Measurements from ENCODE around the gene ADAMTS17.

ADAMTS17 gene

DNA sequence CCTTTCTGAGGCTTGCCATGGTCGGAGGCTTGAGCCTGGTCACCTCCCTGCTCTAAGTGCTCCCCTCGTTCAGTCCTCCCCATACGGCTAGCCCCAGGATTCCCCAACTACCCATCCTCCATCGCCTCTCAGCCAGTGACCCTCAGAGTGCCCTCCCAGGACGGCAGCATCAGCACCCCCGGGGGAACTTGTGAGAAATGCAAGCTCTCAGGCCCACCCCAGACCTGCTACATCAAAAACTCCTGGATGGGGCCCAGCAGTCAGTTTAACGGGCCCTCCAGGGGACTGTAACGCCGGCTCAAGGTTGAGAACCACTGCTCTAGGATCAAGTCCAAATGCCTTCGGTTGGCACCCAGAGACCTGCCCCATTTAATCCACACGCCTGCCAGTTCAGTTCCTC is 6.9 kb downstream of the ADAMTS17 start:
- Histone ChIP-seq H3K9ac (ENCODE audit: low read depth, low read length) (no peak overlapping the region), H3K4me1 (ENCODE audit: insufficient read depth, low read length) (no peaks in the 10 kb centered on the region), H3K36me3 (ENCODE audit: insufficient read depth, low read length) (no peaks in the 10 kb centered on the region), H3K9me3 (ENCODE audit: control insufficient read depth, insufficient read depth, low read length) (no peaks in the 10 kb centered on the region)

DNA sequence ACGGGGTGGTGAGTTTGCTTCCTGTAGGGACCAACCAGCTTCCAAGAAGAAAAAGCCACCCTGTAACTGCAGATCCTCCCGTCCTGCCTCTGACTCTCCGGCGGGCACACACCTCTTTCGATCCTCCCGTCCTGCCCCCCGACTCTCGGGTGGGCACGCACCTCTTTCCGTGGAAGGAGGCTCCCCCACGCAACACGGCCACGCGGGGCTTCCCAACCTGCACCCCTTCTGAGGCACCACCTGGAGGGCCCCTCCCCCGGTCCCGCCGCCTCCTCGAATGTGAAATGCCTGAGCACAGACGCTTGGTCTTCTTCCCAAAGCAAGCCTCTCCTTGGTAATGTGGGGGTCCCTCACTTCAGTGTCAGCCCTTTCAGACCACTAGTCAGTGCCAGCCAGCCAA is 7.3 kb downstream of the ADAMTS17 start:
- Histone ChIP-seq H3K9ac (ENCODE audit: low read depth, low read length) (no peak overlapping the region), H3K4me1 (ENCODE audit: insufficient read depth, low read length) (no peaks in the 10 kb centered on the region), H3K36me3 (ENCODE audit: insufficient read depth, low read length) (no peaks in the 10 kb centered on the region), H3K9me3 (ENCODE audit: control insufficient read depth, insufficient read depth, low read length) (no peaks in the 10 kb centered on the region)

DNA sequence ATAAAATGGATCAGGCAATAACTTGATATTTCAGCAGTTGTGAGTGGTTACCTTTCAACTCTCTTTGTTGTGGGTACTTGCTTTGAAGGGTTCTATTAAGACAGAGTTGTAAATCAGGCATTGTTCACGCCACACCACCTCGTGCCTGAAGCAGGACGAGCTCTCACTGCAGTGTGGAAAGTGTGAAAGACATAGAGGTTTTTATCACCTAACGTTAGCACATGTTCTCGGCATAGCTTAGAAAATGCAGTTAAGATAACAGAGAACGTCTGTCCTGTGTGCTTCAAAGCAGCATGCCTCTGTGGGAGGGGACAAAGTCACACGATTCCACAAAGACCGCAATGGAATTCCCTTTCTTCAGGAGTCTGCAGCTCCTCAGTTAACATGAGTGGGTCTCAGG is 7.8 kb downstream of the ADAMTS17 start:
- Histone ChIP-seq H3K9me3 (ENCODE audit: control insufficient read depth, insufficient read depth, low read length) (no peaks in the 10 kb centered on the region), H3K36me3 (ENCODE audit: insufficient read depth, low read length) (no peaks in the 10 kb centered on the region), H3K4me1 (ENCODE audit: insufficient read depth, low read length) (no peaks in the 10 kb centered on the region), H3K9ac (ENCODE audit: low read depth, low read length) (no peak overlapping the region)

DNA sequence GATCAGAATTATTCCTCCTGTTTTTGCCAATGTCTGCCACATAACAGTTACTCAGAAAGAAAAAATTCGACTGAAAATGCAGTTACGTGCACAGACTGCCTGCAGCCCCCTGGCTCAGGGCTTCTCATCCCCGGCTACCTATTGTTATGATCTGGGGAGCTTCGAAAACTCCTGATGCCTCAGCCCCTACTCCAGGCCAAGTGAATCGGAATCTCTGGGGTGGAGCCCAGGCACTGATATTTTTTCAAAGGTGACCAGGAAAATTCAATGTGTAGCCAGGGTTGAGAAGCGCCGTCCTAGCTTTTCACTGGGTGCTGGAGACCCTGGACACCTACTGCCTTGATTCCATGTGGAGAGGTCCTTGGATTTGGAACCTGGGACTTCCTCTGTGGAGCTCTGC is 8.5 kb downstream of the ADAMTS17 start:
- no peaks in the 10 kb centered on the region for H3K4me1 ChIP-seq (ENCODE audit: insufficient read depth, low read length)
- no peaks in the 10 kb centered on the region for H3K9me3 ChIP-seq (ENCODE audit: control insufficient read depth, insufficient read depth, low read length)
- no peak overlapping the region for H3K9ac ChIP-seq (ENCODE audit: low read depth, low read length)
- no peaks in the 10 kb centered on the region for H3K36me3 ChIP-seq (ENCODE audit: insufficient read depth, low read length)

DNA sequence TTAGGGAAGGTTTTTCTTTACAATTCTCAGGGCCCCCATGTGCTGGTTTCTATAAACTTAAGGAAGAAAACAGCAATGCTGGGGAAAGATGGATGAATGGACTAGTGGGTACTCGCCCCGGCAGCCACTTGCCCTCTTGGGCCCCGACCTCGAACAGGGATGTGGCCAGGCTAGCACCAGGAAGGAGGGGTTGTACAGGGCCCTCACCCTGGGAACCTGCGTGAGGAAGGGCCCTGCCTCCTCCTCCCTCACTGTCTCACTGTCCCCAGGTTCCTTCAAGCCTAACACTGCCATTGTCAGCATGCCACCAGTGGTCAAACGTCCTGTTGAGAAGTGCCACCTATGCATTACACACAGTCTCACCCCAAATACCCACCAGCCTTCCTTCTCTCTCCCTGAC is 9.1 kb downstream of the ADAMTS17 start:
- Histone ChIP-seq H3K4me1 (ENCODE audit: insufficient read depth, low read length) (no peaks in the 10 kb centered on the region), H3K36me3 (ENCODE audit: insufficient read depth, low read length) (no peaks in the 10 kb centered on the region), H3K9me3 (ENCODE audit: control insufficient read depth, insufficient read depth, low read length) (no peaks in the 10 kb centered on the region), H3K9ac (ENCODE audit: low read depth, low read length) (no peak overlapping the region)

DNA sequence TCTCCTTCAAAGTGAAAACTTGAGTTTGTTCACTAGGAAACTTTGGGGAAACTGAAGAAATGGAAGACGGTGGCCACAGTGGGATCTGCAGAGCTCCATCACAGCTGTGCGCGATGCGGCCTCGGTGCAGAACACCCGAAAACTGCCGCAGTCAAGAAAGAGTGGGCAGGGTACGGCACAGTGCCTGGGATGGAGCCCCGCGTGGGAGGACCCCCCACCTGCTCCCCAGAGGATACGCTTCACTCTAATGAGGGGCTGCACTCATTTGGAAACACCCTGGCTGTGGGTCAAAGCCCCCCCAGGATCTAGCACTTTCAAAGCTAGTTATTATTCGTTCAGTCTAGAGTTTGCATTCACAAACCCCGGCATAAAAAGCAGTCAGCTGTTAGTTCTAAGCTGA is 9.5 kb downstream of the ADAMTS17 start:
- Histone ChIP-seq H3K9ac (ENCODE audit: low read depth, low read length) (no peak overlapping the region), H3K9me3 (ENCODE audit: control insufficient read depth, insufficient read depth, low read length) (no peaks in the 10 kb centered on the region), H3K4me1 (ENCODE audit: insufficient read depth, low read length) (no peaks in the 10 kb centered on the region), H3K36me3 (ENCODE audit: insufficient read depth, low read length) (no peaks in the 10 kb centered on the region)

DNA sequence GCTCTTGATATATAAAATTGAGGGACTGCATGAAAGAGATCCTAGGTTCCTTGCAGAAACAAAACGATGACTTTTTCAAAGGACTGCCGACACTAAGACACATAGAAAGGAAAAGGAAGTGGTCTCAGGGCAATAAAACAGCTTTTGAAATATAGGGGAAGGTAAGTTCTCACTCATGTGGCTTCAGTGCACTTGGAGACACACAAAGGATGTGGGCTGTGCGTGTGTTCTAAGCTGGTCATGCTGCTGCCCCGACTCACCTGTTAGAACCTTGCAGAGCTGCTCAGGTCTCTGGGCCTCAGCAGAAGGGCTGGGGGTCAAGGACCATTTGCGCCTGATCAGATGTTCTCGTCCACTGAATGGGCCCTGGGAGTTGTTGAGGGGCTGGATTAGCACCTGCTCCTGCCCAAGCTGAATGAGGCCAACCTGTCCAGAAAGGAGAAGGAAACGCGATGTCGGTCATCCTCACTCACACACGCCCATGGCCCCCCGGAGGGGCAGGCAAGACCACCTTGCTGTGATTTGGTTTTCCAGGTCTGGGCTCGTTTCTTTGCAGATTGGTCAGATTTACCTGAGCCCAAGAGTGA is 11.1 kb downstream of the ADAMTS17 start:
- Histone ChIP-seq H3K9ac (ENCODE audit: low read depth, low read length) (no peak overlapping the region), H3K4me1 (ENCODE audit: insufficient read depth, low read length) (no peaks in the 10 kb centered on the region), H3K36me3 (ENCODE audit: insufficient read depth, low read length) (no peaks in the 10 kb centered on the region), H3K9me3 (ENCODE audit: control insufficient read depth, insufficient read depth, low read length) (no peaks in the 10 kb centered on the region)

DNA sequence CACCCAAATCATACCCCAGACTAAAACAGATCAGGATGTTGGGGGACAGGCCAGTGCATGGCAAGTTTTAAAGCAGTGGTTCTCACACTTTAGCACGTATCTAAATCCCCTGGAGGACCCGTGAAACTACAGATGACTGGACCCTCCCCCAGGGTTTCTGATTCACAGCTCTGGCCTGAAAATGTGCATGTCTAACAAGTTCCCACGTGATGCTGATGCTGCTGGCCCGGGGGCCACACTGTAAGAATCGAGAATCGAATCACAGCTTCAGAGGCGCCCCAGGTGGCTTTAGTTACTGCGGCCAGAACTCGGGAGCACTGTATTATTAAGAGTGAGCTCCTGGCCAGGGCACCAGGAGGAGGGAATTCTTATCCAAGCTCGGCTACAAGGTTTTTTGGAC is 11.6 kb downstream of the ADAMTS17 start:
- Histone ChIP-seq H3K9me3 (ENCODE audit: control insufficient read depth, insufficient read depth, low read length) (no peaks in the 10 kb centered on the region), H3K36me3 (ENCODE audit: insufficient read depth, low read length) (no peaks in the 10 kb centered on the region), H3K9ac (ENCODE audit: low read depth, low read length) (no peak overlapping the region), H3K4me1 (ENCODE audit: insufficient read depth, low read length) (no peaks in the 10 kb centered on the region)

DNA sequence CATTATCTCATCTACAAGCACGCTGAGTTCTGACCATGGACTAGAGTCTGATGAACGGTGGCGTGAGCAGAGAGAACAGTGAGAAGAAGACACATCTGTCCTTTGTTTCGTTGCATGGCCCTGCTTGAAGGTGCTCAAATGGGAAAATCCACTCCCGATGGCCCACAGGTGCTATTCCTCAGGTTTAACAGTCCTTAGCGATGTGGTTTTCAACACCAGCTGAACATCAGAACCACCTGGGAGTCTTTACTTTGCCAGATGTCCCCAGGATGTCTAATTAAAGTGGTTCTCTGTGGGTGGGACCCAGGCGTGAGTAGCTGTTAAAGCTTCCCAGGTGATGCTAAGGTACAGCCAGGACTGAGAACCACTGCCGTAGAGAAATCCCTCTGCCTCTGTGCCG is 13.0 kb downstream of the ADAMTS17 start:
- Histone ChIP-seq H3K9ac (ENCODE audit: low read depth, low read length) (no peak overlapping the region), H3K4me1 (ENCODE audit: insufficient read depth, low read length) (no peaks in the 10 kb centered on the region), H3K9me3 (ENCODE audit: control insufficient read depth, insufficient read depth, low read length) (no peaks in the 10 kb centered on the region), H3K36me3 (ENCODE audit: insufficient read depth, low read length) (no peaks in the 10 kb centered on the region)

DNA sequence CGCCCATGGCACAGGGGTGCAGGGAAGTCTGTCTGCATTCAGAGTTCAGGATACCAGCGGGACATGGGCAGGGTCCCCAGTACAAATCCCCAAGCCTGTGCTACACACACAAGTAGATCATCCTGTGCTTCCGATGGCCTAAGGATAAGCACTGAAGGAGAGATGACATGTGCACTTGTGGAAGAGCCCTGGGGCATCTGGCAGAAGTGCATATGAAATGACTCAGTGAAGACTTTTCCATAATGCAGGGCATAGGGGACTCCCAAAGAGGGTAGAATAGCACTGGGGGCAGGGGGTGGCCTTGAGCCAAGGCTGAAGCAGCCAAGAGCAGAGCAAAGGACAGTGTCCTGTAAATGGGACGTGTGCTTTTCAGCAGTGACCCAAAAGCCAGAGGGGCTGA is 22.9 kb downstream of the ADAMTS17 start:
- no peaks in the 10 kb centered on the region for H3K4me1 ChIP-seq (ENCODE audit: insufficient read depth, low read length)
- H3K36me3 ChIP-seq (ENCODE audit: insufficient read depth, low read length), result no peaks in the 10 kb centered on the region
- no peak overlapping the region for H3K9ac ChIP-seq (ENCODE audit: low read depth, low read length)
- H3K9me3 ChIP-seq (ENCODE audit: control insufficient read depth, insufficient read depth, low read length), result no peaks in the 10 kb centered on the region

DNA sequence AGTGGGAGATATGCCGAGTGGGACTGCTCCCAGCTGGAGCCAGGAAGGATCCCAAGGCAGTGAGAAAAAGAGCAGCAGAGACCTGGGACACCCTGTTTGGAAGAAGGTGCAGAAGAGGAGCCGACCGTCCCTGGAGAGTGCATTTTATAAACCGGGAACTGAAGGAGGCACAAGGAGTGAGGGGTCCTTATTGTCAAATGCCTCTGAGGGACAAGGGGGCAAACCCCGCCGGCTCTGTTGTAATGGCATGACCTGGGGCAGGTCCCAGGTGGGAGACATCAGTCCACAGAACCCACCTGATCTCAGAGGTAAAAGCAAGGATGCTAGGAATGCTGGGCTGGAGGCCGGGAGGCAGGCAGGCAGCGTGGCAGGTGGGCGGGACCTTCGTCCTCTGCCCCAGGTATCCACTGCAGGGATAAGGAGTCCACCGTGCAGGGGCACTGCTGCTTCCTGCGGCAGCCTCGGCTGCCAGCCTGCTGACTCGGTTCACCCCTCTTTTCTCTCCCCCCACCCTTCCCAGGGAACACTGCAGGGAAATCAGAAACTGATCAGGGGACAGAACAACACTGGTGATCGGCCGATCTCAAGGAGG is 26.9 kb downstream of the ADAMTS17 start:
- H3K36me3 ChIP-seq (ENCODE audit: insufficient read depth, low read length), result no peaks in the 10 kb centered on the region
- H3K4me1 ChIP-seq (ENCODE audit: insufficient read depth, low read length), result no peaks in the 10 kb centered on the region
- no peak overlapping the region for H3K9ac ChIP-seq (ENCODE audit: low read depth, low read length)
- H3K9me3 ChIP-seq (ENCODE audit: control insufficient read depth, insufficient read depth, low read length), result no peaks in the 10 kb centered on the region; the same call in 1 of the 2 replicates

DNA sequence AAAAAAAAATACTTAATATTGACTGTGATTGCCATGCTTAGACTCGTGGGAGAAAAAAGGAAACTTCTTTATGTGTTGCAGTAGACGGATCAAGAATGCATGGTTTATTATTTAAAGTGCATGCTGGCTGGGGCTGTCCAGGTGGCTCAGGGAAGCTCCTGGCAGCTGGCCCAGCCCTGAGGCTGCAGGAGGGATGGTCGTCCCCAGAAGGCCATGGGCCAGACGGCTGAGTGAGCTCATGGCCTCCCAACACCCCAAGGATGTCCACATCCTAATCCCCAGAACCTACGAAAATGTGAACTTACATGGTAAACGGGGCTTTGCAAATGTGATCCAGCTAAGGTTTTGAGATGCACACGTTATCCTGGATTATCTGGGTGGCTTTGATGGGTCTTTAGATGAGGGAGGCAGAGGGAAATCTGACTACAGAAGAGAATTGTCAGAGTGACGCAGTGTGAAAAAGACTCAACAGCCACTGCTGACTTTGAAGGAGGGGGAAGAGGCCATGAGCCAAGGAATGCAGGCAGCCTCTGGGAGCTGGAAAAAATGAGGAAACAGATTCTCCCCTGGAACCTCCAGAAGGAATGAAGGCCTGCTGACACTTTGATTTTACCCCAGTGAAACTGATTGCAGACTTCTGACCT is 29.8 kb downstream of the ADAMTS17 start:
- Histone ChIP-seq H3K9ac (ENCODE audit: low read depth, low read length) (no peak overlapping the region), H3K4me1 (ENCODE audit: insufficient read depth, low read length) (no peaks in the 10 kb centered on the region), H3K9me3 (ENCODE audit: control insufficient read depth, insufficient read depth, low read length) (no peaks in the 10 kb centered on the region; the same call in 1 of the 2 replicates), H3K36me3 (ENCODE audit: insufficient read depth, low read length) (no peaks in the 10 kb centered on the region)

DNA sequence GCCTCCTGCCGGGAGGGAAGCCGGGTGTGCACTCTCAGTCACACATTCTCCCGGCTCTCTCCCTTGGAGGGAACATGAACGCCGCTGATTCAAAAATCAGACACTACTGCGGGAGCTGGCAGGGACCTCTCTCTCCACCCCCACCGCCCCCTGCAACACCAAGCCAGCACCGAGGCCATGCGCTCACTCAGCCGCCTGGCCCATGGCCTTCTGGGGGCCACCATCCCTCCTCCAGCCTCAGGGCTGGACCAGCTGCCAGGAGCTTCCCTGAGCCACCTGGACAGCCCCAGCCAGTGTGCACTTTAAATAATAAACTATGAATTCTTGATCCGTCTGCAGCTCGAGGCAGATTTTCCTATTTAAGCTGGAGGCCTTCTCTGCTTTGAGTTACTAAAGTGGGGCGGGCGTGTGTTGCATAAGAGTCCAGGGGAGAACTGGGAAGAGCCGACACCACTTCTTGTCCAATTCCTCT is 30.6 kb downstream of the ADAMTS17 start:
- Histone ChIP-seq H3K9me3 (ENCODE audit: control insufficient read depth, insufficient read depth, low read length) (no peaks in the 10 kb centered on the region; the same call in 1 of the 2 replicates), H3K36me3 (ENCODE audit: insufficient read depth, low read length) (no peaks in the 10 kb centered on the region), H3K4me1 (ENCODE audit: insufficient read depth, low read length) (no peaks in the 10 kb centered on the region), H3K9ac (ENCODE audit: low read depth, low read length) (no peak overlapping the region)

DNA sequence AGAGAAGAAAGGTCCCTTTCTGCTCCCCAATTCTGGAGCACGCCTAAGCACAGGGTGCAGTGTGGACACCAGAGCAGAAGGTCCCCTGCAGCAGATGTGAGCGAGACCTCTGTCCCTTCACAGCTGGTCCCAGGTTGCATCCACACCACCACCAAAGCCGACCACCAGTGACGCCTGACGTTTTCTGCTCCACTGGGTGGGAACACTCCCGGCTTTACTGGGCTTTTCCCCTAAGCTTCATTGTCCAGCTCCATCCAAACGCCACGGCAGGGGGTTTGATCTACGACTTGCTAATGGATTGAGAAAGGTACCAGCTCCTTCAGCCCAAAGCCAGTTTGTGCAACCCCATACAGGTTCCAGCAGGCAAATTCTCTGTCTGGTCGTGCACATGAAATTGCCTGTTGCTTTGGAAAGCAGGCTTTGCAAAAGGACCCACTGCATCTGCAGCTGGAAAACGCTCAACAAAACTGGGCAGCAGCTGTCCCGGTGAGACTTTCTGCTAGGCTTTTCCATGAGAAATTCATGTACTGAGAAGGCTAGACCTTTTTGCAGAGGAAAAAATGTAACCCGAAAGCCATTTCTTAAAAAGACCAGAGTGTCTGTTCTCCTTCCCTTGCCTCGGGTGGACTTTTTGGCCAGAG is 31.1 kb downstream of the ADAMTS17 start:
- Histone ChIP-seq H3K4me1 (ENCODE audit: insufficient read depth, low read length) (no peaks in the 10 kb centered on the region), H3K9me3 (ENCODE audit: control insufficient read depth, insufficient read depth, low read length) (no peaks in the 10 kb centered on the region; the same call in 1 of the 2 replicates), H3K36me3 (ENCODE audit: insufficient read depth, low read length) (no peaks in the 10 kb centered on the region), H3K9ac (ENCODE audit: low read depth, low read length) (no peak overlapping the region)

DNA sequence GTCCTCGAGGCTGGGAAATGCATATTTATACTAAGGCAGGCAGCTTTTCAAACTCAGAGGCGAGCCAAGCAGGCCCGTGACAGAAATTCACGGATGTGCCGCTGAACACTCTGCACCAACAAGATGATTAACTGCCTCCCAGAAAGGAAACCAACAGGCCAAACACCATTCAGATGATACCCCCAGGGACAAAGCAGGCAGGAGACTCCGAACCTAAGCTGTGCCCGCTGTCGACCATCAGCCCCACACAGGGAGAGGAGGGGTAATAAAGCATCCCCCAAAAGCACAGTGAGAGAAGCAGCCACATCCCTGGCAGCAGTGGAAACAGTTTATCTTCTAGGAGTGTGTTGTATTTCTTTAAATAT is 31.8 kb downstream of the ADAMTS17 start:
- Histone ChIP-seq H3K36me3 (ENCODE audit: insufficient read depth, low read length) (no peaks in the 10 kb centered on the region), H3K4me1 (ENCODE audit: insufficient read depth, low read length) (no peaks in the 10 kb centered on the region), H3K9me3 (ENCODE audit: control insufficient read depth, insufficient read depth, low read length) (no peaks in the 10 kb centered on the region; the same call in 1 of the 2 replicates), H3K9ac (ENCODE audit: low read depth, low read length) (no peak overlapping the region)

Data from ES-I3 (cell line).